Non-pigmented ciliary epithelial cell (primary cell): ENCODE results near the gene ARL6IP4.
"Not testable (repeated sequence)": the region's sequence is repeated elsewhere in the genome, so short reads cannot be mapped to it uniquely, and the experiment has no call there.

Source experiments
- DNase-seq: peaks from one replicate; pipeline ENCODE4 v3.0.0-alpha.2; 2010; ENCODE audit warnings: low read depth

The ARL6IP4 gene

GRCh38 chr12:123010681-123011080 lies 30.2 kb downstream of the ARL6IP4 start:
- no peak for DNase-seq

- DNase-seq, result no peak
Measured at GRCh38 chr12:123011701-123012100, 31.2 kb downstream of the ARL6IP4 start.

GRCh38 chr12:123013185-123014095 lies 33.0 kb downstream of the ARL6IP4 start:
- no peak for DNase-seq

- not testable (repeated sequence) for DNase-seq
Measured at GRCh38 chr12:123014473-123014872, 34.0 kb downstream of the ARL6IP4 start.

DNA sequence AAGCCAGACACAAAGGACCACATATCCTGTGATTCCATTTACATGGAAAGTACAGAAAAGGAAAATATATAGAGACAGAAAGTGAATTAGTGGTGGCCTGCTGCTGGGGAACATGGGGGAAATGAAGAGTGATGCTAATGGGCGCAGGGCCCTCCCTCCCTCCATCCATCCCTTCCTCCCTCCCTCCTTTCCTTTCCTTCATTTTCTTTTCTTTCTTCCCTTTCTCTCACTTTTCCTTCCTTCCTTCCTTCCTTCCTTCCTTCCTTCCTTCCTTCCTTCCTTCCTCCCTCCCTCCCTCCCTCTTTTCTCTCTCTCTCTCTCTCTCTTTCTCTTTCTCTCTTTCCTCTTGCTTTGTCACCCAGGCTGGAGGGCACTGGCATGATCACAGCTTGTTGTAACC lies 37.3 kb downstream of the ARL6IP4 start:
- DNase-seq, result no peak

DNA sequence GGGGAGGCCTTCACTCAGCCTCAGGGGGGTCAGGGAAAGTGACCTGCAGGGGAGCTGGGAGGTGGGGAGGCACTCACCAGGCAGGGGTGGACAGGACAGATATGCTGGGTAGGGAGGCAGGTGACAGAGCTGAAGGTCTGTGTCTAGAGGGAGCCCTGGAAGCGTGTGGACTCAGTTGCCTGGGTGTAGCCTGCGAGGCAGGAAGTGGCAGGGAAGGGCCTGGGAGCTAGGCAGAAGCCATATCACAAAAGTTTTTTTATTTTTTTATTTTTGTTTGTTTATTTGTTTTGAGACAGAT lies 39.3 kb downstream of the ARL6IP4 start:
- DNase-seq, result no peak

DNA sequence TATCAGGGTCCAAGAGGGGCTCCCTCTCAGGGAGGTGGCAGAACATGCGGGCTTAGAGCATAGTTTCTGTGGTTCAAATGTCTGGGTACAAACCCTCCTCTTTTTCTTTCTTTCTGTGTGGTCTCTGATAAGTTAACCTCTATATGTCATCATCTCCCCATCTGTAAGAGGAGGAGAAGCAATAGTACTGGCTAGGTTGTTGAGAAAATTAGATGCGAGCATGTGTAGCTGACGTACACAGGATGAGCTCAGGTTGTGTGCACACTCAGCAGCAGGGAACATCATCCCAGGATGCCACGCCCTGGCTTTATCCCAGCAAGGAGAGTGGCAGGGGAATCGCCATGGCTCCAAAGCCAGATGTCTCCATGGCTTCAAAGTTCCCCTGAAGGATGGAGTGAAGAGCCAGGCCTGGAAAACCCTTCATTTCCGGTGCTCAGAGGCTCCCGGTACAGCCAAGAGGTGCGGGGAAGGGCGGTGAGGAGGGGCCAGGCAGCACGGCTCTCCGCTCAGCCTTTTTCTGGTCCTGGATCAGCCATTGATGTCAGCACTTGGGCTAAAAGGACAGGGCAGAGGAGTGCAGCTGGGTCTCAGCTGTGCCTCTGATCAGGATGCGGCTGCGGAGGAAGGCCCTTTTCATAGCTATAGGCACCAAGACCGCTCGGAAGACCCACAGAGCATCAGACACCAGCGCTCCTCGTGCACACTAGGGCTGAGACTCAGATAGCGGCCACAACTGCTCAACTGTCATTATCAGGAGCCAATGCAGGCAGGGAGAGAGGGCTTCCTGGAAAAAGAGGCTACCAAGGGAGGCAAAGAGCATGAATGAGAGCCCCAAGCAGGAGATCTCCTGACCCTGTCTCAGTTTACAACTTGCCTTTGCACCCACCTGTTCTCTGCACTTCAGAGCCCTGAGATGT lies 41.5 kb downstream of the ARL6IP4 start:
- DNase-seq, result no peak

DNA sequence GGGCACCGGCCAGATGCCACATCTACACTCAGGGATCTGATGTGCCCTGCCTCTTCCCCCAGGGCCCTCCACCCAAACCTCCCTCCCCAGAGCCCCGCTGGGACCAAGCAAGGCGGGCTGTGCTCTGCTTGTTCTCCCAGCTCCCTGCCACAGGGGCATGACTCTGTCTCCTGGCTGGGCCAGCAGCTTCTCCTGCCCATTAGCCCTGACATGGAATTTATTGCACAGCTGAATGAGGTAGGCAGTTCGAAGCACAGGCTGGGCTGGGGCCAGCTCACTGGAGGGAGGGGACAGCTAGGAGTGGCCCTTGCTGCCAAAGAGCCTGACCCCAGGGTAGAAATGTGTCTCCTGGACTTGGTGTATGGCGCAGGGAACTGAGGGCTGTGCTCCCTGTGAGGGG lies 42.4 kb downstream of the ARL6IP4 start:
- no peak for DNase-seq

GRCh38 chr12:123024819-123025391 lies 44.4 kb downstream of the ARL6IP4 start:
- DNase-seq, result peak; percentile 15

- no peak for DNase-seq
Measured at GRCh38 chr12:123026094-123026853, 45.8 kb downstream of the ARL6IP4 start.

GRCh38 chr12:123027726-123028445 lies 47.4 kb downstream of the ARL6IP4 start:
- no peak for DNase-seq

DNA sequence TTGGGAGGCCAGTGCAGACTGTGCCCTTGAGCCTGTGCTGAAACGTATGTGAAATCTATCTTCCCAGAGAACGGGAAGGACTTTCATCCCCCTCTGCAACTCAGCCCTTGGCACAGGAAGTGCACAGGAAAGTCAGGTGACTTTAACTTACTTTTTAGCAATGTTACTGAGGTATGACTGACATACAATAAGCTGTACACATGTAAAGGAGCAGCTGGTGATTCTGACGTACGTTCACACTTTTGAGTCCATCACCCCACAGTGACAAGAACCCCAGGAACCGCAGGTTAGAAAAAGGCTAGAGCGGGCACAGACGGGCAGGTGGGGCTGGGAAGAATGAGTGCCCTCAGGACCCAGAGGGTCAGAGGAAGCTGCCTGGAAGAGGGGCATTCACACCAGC lies 48.0 kb downstream of the ARL6IP4 start:
- DNase-seq, result no peak

DNA sequence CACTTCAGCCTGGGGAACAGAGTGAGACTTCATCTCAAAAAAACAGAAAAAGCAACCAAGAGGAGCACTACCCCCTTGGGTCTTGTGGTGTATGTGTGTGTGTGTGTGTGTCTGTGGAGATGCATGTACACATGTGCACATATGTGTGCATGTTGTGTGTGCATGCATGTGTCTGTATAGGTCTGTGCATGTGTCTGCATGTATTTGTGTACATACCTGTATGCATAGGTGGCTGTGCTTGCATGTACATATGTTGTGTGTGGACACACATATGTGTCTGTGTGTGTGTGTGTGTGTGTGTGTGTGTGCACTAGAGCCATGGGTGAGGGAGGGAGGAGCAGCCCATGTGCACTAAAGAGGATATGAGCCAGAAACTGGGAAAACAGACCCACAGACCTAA lies 49.1 kb downstream of the ARL6IP4 start:
- no peak for DNase-seq

DNA sequence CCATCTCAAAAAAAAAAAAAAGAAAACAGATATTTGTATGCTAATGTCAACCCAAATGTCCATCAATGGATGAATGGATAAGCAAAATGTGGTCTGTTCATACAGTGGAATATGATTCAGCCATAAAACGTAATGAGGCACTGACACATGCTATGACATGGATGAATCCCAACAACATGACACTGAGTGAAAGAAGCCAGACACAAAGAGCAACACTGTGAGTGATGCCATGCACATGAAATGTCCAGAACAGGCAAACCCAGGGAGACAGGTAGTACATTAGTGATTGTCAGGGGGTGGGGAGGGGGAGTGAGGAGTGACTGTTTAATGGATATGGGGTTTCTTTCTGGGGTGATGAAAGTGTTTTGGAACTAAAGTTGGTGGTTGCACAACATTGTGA lies 50.2 kb downstream of the ARL6IP4 start:
- no peak for DNase-seq

DNA sequence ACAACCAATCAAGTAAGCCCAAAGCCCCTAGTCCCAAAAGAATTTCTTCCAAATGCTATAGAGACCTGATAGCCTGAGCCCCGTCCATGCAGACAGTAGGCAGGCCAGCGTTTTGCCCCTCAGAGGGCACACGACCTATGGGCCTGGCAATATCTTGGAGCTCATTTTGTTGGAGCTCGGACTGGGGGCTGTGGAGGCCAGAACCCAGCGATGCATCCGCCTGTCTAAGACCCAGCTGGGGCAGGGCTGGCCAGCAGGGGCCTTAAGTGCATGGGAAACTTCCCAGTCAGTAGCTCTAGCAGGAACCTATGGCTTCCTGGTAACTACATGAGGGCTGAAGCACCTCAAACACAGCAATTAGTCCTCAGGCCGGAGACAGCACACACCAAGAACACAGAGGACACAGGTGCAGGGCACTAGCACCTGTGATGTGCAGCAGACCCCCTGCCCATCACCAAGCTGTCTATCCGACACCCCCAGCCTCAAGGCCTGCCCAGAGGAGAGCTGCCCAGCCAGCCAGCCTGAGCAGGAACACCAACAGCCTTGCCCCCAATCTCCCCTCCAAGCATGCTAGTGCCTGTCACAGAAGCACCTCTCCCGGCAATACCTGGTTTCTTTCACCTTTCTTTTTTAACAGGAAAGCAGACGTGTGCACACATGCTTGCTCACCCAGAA lies 50.8 kb downstream of the ARL6IP4 start:
- no peak for DNase-seq
